Spleen (tissue), 7 donors: Measurements from ENCODE around the gene IRGQ.

Source experiments
- CTCF ChIP-seq, 11 experiments: fragments of 200-600 bp in 7 of 11; fragments of 450-650 bp in 4 of 11; sonication (generic) in 4 of 11; IDR thresholded peaks in 8 of 11; conservative IDR thresholded peaks in 3 of 11; 1 replicate in 7 of 11; 2 replicates in 4 of 11; pipeline versions ENCODE4 v1.4.0 to v1.8.0; 2016 to 2021; ENCODE audit warnings: antibody characterized with exemption in 11 of 11, inconsistent platforms in 4 of 11, mild to moderate bottlenecking in 1 of 11
- POLR2A ChIP-seq, 3 donors: fragments of 450-650 bp; IDR thresholded peaks; one replicate each; pipeline ENCODE4 v1.5.1; 2017; ENCODE audit warnings: antibody characterized with exemption in 3 of 3, mild to moderate bottlenecking in 1 of 3
- POLR2AphosphoS5 ChIP-seq, 3 donors: sonication (generic); formaldehyde crosslinking; IDR thresholded peaks; one replicate each; pipeline ENCODE4 v1.5.1; 2017; ENCODE audit warnings: antibody characterized with exemption in 3 of 3
- donor health status: DM: no; HTN: no; CAD: no; lungs with moderate emphysema.
- donor health status: DM: no; HTN: no; CAD: no.
- donor health status: DM: no; HTN: no; CAD: no.

GRCh38 chr19:43589678-43590077 lies 6.3 kb downstream of the IRGQ start:
- no peak for TF ChIP-seq POLR2A (IDR thresholded peaks at IDR 0.05)
- TF ChIP-seq CTCF (IDR thresholded peaks at IDR 0.05 in 8 of 11, conservative IDR thresholded peaks at IDR 0.05 in 3 of 11) = no peak
- TF ChIP-seq POLR2AphosphoS5 (IDR thresholded peaks at IDR 0.05) = no peak
